HepG2 (cell line): ENCODE data around the gene CDH1. TPM values are rescaled to one million over a fixed set of nuclear protein-coding genes. Genes with fewer than 3 reads are reported as not detected.

ENCODE experiments used
- ATAD3A ChIP-seq: sonication (generic); formaldehyde crosslinking; IDR thresholded peaks from 2 replicates; pipeline ENCODE4 v1.4.0; 2020; ENCODE audit warnings: missing genetic modification reagents
- ATF7-NPFF ChIP-seq: sonication (generic); formaldehyde crosslinking; IDR thresholded peaks from 2 replicates; pipeline ENCODE4 v1.8.1; 2023; ENCODE audit warnings: mild to moderate bottlenecking, low read depth, missing genetic modification reagents, moderate library complexity
- ATRX ChIP-seq: sonication (generic); formaldehyde crosslinking; IDR thresholded peaks from 2 replicates; pipeline ENCODE4 v1.4.0; 2020; ENCODE audit warnings: missing genetic modification reagents, borderline replicate concordance
- CENPX ChIP-seq: sonication (generic); formaldehyde crosslinking; IDR thresholded peaks from 2 replicates; pipeline ENCODE4 v1.9.0; 2021; ENCODE audit warnings: mild to moderate bottlenecking, missing genetic modification reagents, moderate library complexity
- DNMT1 ChIP-seq: sonication (generic); formaldehyde crosslinking; IDR thresholded peaks from 2 replicates; pipeline ENCODE4 v1.5.1; 2020; ENCODE audit warnings: mild to moderate bottlenecking, missing genetic modification reagents
- ELF1 ChIP-seq: sonication (generic); formaldehyde crosslinking; IDR thresholded peaks from 2 replicates; pipeline ENCODE4 v1.4.0; 2020; ENCODE audit warnings: missing genetic modification reagents
- HCFC1 ChIP-seq: fragments of 150-350 bp; IDR thresholded peaks from 2 replicates; pipeline ENCODE4 v1.6.1; 2014; ENCODE audit warnings: low read depth, low read length
- HHEX ChIP-seq: IDR thresholded peaks from 2 replicates; pipeline ENCODE4 v1.6.1; 2016; ENCODE audit warnings: control low read depth
- IKZF4 ChIP-seq: sonication (generic); formaldehyde crosslinking; IDR thresholded peaks from 2 replicates; pipeline ENCODE4 v1.5.1; 2020; ENCODE audit warnings: borderline replicate concordance, mild to moderate bottlenecking, low read depth, missing genetic modification reagents; ENCODE audit errors: not compliant biosample characterization
- MAFG ChIP-seq: sonication (generic); formaldehyde crosslinking; IDR thresholded peaks from 2 replicates; pipeline ENCODE4 v1.5.1; 2020; ENCODE audit warnings: mild to moderate bottlenecking, missing genetic modification reagents
- MED1 ChIP-seq: sonication (generic); formaldehyde crosslinking; IDR thresholded peaks from 2 replicates; pipeline ENCODE4 v1.4.0; 2020; ENCODE audit warnings: missing genetic modification reagents
- MED13 ChIP-seq: sonication (generic); formaldehyde crosslinking; IDR thresholded peaks from 2 replicates; pipeline ENCODE4 v1.5.0; 2020; ENCODE audit warnings: missing genetic modification reagents
- NFRKB ChIP-seq: fragments of 450-650 bp; IDR thresholded peaks from 2 replicates; pipeline ENCODE4 v1.6.1; 2017
- PCBP2 ChIP-seq: fragments of 200-400 bp; formaldehyde crosslinking; optimal IDR thresholded peaks from 2 replicates; pipeline ENCODE3; 2018; ENCODE audit warnings: low read length, low read depth; ENCODE audit not compliant: poor library complexity, severe bottlenecking
- REPIN1 ChIP-seq: sonication (generic); formaldehyde crosslinking; IDR thresholded peaks from 2 replicates; pipeline ENCODE4 v1.8.0; 2022; ENCODE audit warnings: missing genetic modification reagents, low read depth, mild to moderate bottlenecking, borderline replicate concordance
- SCMH1 ChIP-seq: sonication (generic); formaldehyde crosslinking; IDR thresholded peaks from 2 replicates; pipeline ENCODE4 v1.9.0; 2021; ENCODE audit warnings: missing genetic modification reagents, mild to moderate bottlenecking, borderline replicate concordance
- SIX1 ChIP-seq: sonication (generic); formaldehyde crosslinking; IDR thresholded peaks from 2 replicates; pipeline ENCODE4 v1.4.0; 2020; ENCODE audit warnings: missing genetic modification reagents, borderline replicate concordance
- SMARCC2 ChIP-seq: fragments of 450-650 bp; IDR thresholded peaks from 2 replicates; pipeline ENCODE4 v1.6.1; 2017; ENCODE audit warnings: antibody characterized with exemption, mild to moderate bottlenecking
- SMC3 ChIP-seq: IDR thresholded peaks from 2 replicates; pipeline ENCODE4 v1.6.1; 2011; ENCODE audit warnings: low read length, improper control_type of control experiment
- SP4 ChIP-seq: sonication (generic); formaldehyde crosslinking; IDR thresholded peaks from 2 replicates; pipeline ENCODE4 v1.8.1; 2023; ENCODE audit warnings: mild to moderate bottlenecking, missing genetic modification reagents
- THAP11 ChIP-seq: IDR thresholded peaks from 2 replicates; pipeline ENCODE4 v1.6.1; 2016; ENCODE audit warnings: missing biosample characterization, missing genetic modification reagents
- ZEB1 ChIP-seq: IDR thresholded peaks from 2 replicates; pipeline ENCODE4 v1.6.1; 2012; ENCODE audit warnings: mild to moderate bottlenecking, low read depth, inconsistent platforms; ENCODE audit not compliant: insufficient replicate concordance
- ZFP62 ChIP-seq: sonication (generic); formaldehyde crosslinking; IDR thresholded peaks from 2 replicates; pipeline ENCODE4 v1.4.0; 2020; ENCODE audit warnings: missing genetic modification reagents
- ZNF138 ChIP-seq: sonication (generic); formaldehyde crosslinking; IDR thresholded peaks from 2 replicates; pipeline ENCODE4 v1.5.0; 2020; ENCODE audit warnings: mild to moderate bottlenecking, low read depth, missing genetic modification reagents
- ZNF180 ChIP-seq: sonication (generic); formaldehyde crosslinking; IDR thresholded peaks from 2 replicates; pipeline ENCODE4 v1.4.0; 2020; ENCODE audit warnings: low read depth, missing genetic modification reagents, borderline replicate concordance
- ZNF24 ChIP-seq: fragments of 450-650 bp; IDR thresholded peaks from 2 replicates; pipeline ENCODE4 v1.6.1; 2017; ENCODE audit warnings: antibody characterized with exemption, mild to moderate bottlenecking
- ZNF383 ChIP-seq: sonication (generic); formaldehyde crosslinking; IDR thresholded peaks from 2 replicates; pipeline ENCODE4 v1.4.0; 2020; ENCODE audit warnings: missing genetic modification reagents, mild to moderate bottlenecking, borderline replicate concordance
- ZNF432 ChIP-seq: sonication (generic); formaldehyde crosslinking; IDR thresholded peaks from 2 replicates; pipeline ENCODE4 v1.5.0; 2020; ENCODE audit warnings: missing genetic modification reagents, mild to moderate bottlenecking, borderline replicate concordance
- ZNF460 ChIP-seq: sonication (generic); formaldehyde crosslinking; IDR thresholded peaks from 2 replicates; pipeline ENCODE4 v1.5.1; 2020; ENCODE audit warnings: missing genetic modification reagents, mild to moderate bottlenecking, borderline replicate concordance
- ZNF605 ChIP-seq: sonication (generic); formaldehyde crosslinking; IDR thresholded peaks from 2 replicates; pipeline ENCODE4 v1.8.0; 2022; ENCODE audit warnings: mild to moderate bottlenecking, missing genetic modification reagents
- ZNF720 ChIP-seq: sonication (generic); formaldehyde crosslinking; IDR thresholded peaks from 2 replicates; pipeline ENCODE4 v1.4.0; 2020; ENCODE audit warnings: missing genetic modification reagents
- polyA plus RNA-seq, 8 experiments: library from polyadenylated mRNA; depleted of rRNA in 3 of 8; stranded (reverse) in 7 of 8; unstranded in 1 of 8; fragments of >200 nt; fragmentation: Illumina TruSeq in 4 of 8; extraction: Trizol in 4 of 8; gene quantifications; 2 replicates each; pipeline versions ENCODE4 v1.2.1 to v1.2.3, GENCODE V29; 2011 to 2016; ENCODE audit warnings: low read depth in 4 of 8, missing spikeins in 1 of 8, mixed read lengths in 1 of 8; ENCODE audit not compliant: insufficient read depth in 1 of 8
- total RNA-seq, 5 experiments: library from RNA; depleted of rRNA; stranded (reverse); fragments of >200 nt; fragmentation: Illumina TruSeq; extraction: Trizol; gene quantifications; 2 replicates each; pipeline ENCODE4 v1.2.3, GENCODE V29; 2016; ENCODE audit warnings: low read depth in 1 of 5
- TF ChIP-seq, protein P1 (sequence below): sonication (generic); formaldehyde crosslinking; IDR thresholded peaks from 2 replicates; pipeline ENCODE4 v1.5.1; 2020; ENCODE audit warnings: mild to moderate bottlenecking, moderate library complexity, missing genetic modification reagents
- TF ChIP-seq, protein P2 (sequence below): sonication (generic); formaldehyde crosslinking; IDR thresholded peaks from 2 replicates; pipeline ENCODE4 v1.5.1; 2020; ENCODE audit warnings: missing genetic modification reagents, mild to moderate bottlenecking, borderline replicate concordance

CDH1 gene
- total and polyA plus RNA-seq, 2 of the 13 experiments (the other 11 are each of a cell fraction or from before 2014, with no cell fraction given) = 0.95 to 9.8 TPM

DNA sequence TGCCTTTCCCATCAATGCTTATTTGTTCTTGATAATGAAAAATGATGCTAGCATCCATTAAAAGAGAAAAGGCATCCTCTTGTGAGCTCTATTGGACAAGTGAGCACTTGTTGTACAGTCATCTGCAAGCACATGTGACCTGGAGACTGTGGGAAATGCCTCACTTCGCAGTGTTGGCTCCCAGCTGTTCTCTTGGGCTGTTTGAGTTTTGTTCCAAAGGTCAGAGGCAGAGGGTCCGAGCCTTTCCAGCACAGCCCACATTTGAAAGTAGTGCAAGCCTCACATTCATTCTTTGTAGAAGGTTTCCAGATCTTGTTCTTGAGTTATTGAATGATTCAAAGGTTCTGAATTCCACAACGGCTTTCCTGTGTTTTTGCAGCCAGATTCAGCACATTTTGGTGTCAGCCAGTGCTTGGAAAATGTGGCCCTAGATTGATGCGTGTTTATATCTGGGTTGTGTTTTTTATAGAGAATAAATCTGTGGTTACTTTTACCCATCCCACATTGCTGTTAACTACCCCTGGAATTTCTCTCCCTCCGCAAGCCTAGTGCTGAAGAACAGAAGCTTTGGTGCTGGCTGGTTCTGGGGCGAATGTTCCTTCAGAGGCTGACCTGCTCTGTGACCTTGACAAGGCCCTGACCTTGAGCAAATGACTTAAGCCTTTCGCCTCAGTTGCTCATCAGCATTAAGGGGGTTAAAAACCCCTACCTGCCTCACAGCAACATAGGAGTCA lies 49.8 kb downstream of the CDH1 start (continued):
- TF ChIP-seq SCMH1 (CRISPR knock-in tag) (no peak), ZNF383 (CRISPR knock-in tag) (no peak), ZNF24 (no peak), DNMT1 (CRISPR knock-in tag) (no peak), ATRX (CRISPR knock-in tag) (no peak), ATAD3A (CRISPR knock-in tag) (no peak), ELF1 (CRISPR knock-in tag) (no peak), SMC3 (peak; percentile 38; the same call in 1 of the 2 replicates), HCFC1 (no peak), CENPX (CRISPR knock-in tag) (no peak), THAP11 (CRISPR knock-in tag) (0 out of 2 replicates have a peak, but pooled peaks have one; percentile 27), SIX1 (CRISPR knock-in tag) (no peak), SMARCC2 (no peak), MAFG (CRISPR knock-in tag) (no peak), ZFP62 (CRISPR knock-in tag) (no peak), ATF7-NPFF (no peak), SP4 (CRISPR knock-in tag) (no peak), MED13 (CRISPR knock-in tag) (no peak), IKZF4 (no peak), ZNF720 (no peak), REPIN1 (peak; percentile 49; the same call in 1 of the 2 replicates), PCBP2 (no peak), ZNF460 (CRISPR knock-in tag) (no peak), ZNF138 (CRISPR knock-in tag) (no peak), ZNF432 (CRISPR knock-in tag) (no peak), MED1 (CRISPR knock-in tag) (peak; percentile 83), HHEX (no peak), ZNF605 (CRISPR knock-in tag) (no peak), ZEB1 (no peak), ZNF180 (CRISPR knock-in tag) (no peak), NFRKB (no peak)
- TF ChIP-seq, protein P1, sequence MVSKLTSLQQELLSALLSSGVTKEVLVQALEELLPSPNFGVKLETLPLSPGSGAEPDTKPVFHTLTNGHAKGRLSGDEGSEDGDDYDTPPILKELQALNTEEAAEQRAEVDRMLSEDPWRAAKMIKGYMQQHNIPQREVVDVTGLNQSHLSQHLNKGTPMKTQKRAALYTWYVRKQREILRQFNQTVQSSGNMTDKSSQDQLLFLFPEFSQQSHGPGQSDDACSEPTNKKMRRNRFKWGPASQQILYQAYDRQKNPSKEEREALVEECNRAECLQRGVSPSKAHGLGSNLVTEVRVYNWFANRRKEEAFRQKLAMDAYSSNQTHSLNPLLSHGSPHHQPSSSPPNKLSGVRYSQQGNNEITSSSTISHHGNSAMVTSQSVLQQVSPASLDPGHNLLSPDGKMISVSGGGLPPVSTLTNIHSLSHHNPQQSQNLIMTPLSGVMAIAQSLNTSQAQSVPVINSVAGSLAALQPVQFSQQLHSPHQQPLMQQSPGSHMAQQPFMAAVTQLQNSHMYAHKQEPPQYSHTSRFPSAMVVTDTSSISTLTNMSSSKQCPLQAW (CRISPR knock-in tag) = peak; percentile 63; the same call in 1 of the 2 replicates
- TF ChIP-seq, protein P2, sequence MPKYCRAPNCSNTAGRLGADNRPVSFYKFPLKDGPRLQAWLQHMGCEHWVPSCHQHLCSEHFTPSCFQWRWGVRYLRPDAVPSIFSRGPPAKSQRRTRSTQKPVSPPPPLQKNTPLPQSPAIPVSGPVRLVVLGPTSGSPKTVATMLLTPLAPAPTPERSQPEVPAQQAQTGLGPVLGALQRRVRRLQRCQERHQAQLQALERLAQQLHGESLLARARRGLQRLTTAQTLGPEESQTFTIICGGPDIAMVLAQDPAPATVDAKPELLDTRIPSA (CRISPR knock-in tag) = no peak
